HL-60 (cell line): ENCODE results near the gene DPF3.

Source experiments
- DNase-seq, 2 experiments: peaks; one replicate each; pipeline ENCODE4 v3.0.0-alpha.2; 2010 to 2020; ENCODE audit warnings: low read depth in 1 of 2, low spot score in 1 of 2
- H3K27ac ChIP-seq: fragments of 250-450 bp; sonication (Bioruptor Pico); replicated peaks from 2 replicates; pipeline ENCODE4 v1.5.1; 2020; ENCODE audit warnings: mild to moderate bottlenecking, moderate library complexity
- H3K27me3 ChIP-seq: fragments of 250-450 bp; sonication (Bioruptor Pico); 2 replicates; pipeline ENCODE4 v1.5.1; 2021; ENCODE audit warnings: mild to moderate bottlenecking, moderate library complexity; ENCODE audit not compliant: insufficient read depth, poor library complexity, severe bottlenecking
- H3K4me3 ChIP-seq: replicated peaks from 2 replicates; pipeline ENCODE4 v1.5.1; 2011; ENCODE audit warnings: mild to moderate bottlenecking, control low read depth, low read length; ENCODE audit not compliant: insufficient read depth
- GABPA ChIP-seq: IDR thresholded peaks from 2 replicates; pipeline ENCODE4 v1.6.1; 2012; ENCODE audit warnings: low read depth
- POLR2AphosphoS5 ChIP-seq: IDR thresholded peaks from 2 replicates; pipeline ENCODE4 v1.6.1; 2012; ENCODE audit warnings: low read depth
- SPI1 ChIP-seq: IDR thresholded peaks from 2 replicates; pipeline ENCODE4 v1.6.1; 2012; ENCODE audit warnings: low read depth, mild to moderate bottlenecking, borderline replicate concordance
- TF ChIP-seq, protein P1 (sequence below): IDR thresholded peaks from one replicate; pipeline ENCODE4 v1.5.1; 2011; ENCODE audit warnings: low read length, control low read depth, inconsistent platforms; ENCODE audit not compliant: insufficient read depth
- TF ChIP-seq, protein P2 (sequence below): IDR thresholded peaks from 2 replicates; pipeline ENCODE4 v1.6.1; 2012; ENCODE audit warnings: low read depth; ENCODE audit not compliant: insufficient replicate concordance

Gene DPF3

DNA sequence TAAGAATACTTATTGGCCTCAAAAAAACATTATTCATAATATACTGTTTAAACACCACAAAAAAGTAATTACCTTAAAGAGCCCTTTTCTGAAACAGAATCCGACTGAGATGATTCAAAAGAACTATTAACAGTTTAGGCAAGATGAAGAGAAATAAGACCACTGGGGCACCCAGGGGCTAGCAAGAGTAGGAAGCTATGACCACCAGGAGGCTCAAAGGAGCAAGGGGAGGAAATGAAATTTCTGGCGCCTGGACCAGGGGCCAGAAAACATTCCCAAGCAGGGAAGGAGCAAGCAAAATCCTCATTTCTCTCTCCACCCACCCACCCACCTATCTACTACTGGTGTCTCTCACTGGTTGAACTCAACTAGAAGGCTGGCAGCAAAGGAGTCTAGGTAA lies 26.1 kb upstream of the DPF3 start:
- no peak for DNase-seq
- Histone ChIP-seq H3K4me3 (no peak overlapping the region), H3K27ac (no peak overlapping the region), H3K27me3 (no peaks in the 10 kb centered on the region)
- TF ChIP-seq GABPA (no peak), SPI1 (no peak), POLR2AphosphoS5 (no peak)
- TF ChIP-seq, protein P1, sequence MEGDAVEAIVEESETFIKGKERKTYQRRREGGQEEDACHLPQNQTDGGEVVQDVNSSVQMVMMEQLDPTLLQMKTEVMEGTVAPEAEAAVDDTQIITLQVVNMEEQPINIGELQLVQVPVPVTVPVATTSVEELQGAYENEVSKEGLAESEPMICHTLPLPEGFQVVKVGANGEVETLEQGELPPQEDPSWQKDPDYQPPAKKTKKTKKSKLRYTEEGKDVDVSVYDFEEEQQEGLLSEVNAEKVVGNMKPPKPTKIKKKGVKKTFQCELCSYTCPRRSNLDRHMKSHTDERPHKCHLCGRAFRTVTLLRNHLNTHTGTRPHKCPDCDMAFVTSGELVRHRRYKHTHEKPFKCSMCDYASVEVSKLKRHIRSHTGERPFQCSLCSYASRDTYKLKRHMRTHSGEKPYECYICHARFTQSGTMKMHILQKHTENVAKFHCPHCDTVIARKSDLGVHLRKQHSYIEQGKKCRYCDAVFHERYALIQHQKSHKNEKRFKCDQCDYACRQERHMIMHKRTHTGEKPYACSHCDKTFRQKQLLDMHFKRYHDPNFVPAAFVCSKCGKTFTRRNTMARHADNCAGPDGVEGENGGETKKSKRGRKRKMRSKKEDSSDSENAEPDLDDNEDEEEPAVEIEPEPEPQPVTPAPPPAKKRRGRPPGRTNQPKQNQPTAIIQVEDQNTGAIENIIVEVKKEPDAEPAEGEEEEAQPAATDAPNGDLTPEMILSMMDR = no peak
- TF ChIP-seq, protein P2, sequence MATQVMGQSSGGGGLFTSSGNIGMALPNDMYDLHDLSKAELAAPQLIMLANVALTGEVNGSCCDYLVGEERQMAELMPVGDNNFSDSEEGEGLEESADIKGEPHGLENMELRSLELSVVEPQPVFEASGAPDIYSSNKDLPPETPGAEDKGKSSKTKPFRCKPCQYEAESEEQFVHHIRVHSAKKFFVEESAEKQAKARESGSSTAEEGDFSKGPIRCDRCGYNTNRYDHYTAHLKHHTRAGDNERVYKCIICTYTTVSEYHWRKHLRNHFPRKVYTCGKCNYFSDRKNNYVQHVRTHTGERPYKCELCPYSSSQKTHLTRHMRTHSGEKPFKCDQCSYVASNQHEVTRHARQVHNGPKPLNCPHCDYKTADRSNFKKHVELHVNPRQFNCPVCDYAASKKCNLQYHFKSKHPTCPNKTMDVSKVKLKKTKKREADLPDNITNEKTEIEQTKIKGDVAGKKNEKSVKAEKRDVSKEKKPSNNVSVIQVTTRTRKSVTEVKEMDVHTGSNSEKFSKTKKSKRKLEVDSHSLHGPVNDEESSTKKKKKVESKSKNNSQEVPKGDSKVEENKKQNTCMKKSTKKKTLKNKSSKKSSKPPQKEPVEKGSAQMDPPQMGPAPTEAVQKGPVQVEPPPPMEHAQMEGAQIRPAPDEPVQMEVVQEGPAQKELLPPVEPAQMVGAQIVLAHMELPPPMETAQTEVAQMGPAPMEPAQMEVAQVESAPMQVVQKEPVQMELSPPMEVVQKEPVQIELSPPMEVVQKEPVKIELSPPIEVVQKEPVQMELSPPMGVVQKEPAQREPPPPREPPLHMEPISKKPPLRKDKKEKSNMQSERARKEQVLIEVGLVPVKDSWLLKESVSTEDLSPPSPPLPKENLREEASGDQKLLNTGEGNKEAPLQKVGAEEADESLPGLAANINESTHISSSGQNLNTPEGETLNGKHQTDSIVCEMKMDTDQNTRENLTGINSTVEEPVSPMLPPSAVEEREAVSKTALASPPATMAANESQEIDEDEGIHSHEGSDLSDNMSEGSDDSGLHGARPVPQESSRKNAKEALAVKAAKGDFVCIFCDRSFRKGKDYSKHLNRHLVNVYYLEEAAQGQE = no peak

DNA sequence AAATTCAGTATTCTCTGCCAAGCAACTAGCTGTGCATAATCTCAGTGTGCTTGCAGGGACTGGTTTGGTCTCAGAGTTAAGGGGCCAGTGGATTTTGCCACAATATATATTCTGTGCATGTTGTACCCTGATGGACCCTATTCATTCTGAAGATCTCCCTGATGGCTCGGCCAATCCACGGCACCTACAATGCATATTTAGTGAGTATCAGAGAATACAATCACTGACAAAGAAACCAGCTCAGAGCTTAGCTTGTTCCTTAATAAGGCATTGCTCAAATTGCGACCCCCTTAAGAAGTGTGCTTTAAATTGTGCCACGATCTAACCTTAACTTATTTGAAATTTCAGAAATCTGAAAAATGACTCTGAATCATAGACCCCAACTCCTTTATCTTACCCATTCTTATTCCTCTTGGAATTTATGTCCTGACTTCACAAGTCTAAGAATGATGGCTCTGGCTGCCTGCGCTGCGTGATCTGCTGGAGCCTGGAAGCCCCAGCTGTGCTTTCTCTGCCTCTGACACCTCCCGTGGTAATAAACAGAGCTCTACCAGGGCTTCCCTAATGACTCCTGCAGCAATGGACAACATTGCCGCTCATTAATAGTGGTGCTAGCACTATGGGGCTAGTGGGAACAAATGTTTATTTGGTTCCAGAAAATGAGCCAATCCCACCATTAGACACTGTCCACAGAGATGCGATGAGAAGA lies 23.3 kb upstream of the DPF3 start:
- no peak for DNase-seq
- no peaks in the 10 kb centered on the region for H3K27me3 ChIP-seq
- TF ChIP-seq POLR2AphosphoS5 (no peak), SPI1 (no peak)
- TF ChIP-seq, protein P2 = no peak
- H3K27ac ChIP-seq = no peak overlapping the region
- no peak overlapping the region for H3K4me3 ChIP-seq

DNA sequence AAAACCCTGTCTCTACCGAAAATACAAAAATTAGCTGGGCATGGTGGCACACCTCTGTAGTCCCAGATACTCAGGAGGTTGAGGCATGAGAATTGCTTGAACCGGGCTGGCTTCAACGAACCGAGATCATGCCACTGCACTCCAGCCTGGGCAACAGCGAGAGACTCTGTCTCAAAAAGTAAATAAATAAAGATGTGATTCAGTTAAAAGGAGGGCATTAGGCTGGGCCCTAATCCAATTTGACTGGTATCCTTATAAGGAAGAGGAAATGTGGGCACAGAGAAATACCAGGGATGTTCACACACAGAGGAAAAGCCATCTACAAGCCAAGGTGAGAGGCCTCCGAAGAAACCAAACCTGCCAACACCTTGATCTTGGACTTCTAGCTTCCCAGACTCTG lies 22.3 kb upstream of the DPF3 start:
- no peak for DNase-seq
- no peaks in the 10 kb centered on the region for H3K27me3 ChIP-seq
- no peak for TF ChIP-seq SPI1
- TF ChIP-seq, protein P1 = no peak
- TF ChIP-seq, protein P2 = no peak
- no peak for TF ChIP-seq GABPA
- no peak for TF ChIP-seq POLR2AphosphoS5
- H3K4me3 ChIP-seq = no peak overlapping the region
- H3K27ac ChIP-seq = no peak overlapping the region

DNA sequence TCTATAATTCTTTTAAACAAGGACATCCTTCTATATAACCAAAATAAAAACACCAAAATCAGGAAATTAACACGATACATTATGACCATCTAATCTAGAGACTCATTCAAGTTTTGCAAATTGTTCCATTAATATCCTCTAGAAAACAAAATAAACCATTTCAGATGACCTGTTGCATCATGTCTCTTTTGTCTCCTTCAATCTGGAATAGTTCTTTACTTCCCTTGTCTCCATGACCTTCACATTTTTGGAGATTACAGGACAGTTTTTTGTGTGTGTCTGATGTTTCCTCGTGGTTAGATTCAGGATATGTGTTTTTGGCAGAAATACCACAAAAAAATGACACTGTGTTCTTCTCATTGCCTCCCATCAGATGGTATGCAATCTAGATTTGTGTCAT lies 19.9 kb upstream of the DPF3 start:
- Histone ChIP-seq H3K27ac (no peak overlapping the region), H3K4me3 (no peak overlapping the region), H3K27me3 (no peaks in the 10 kb centered on the region)
- TF ChIP-seq, protein P1 = no peak
- TF ChIP-seq SPI1 (no peak), GABPA (no peak)
- DNase-seq = no peak
